ENCODE results near the gene ROS1.
"Not testable (repeated sequence)": the region's sequence is repeated elsewhere in the genome, so short reads cannot be mapped to it uniquely, and the experiment has no call there.

Gene ROS1

DNA sequence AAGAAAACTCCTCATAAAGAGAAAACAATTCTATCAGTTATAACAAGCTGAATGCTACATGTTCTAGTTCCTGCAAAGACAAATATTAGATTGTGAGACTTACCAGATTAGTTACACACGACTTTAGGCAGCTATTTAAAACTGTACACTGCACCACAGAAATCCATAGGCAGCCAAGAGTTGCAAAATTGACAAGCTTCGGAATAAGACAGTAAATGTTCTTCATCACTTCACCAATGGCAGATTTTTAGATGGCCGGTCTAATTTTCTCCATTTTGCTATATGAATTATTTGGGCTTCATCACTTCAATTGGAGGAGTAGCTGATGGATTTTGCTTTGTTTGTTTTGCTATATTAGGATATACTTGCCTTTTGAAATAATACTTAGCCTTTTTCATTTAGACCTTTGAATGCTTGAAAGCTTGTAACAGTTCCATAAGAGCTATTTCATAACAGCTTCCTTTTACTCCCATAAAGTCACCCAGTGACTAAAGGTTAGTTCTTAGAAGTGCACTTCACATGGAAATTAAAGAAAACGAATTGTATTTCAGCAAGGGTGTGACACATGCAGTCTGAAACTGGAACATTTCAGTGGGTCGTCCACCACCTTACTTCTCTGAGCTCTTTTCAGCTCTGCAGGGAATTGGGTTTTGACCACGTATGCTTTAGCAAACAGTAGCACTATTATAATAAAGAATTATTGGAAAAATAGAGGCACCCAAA is at the start of gene ROS1:
TSS of gene ROS1 (minus strand) at position 512 of the 723 bp plus-strand sequence. CDS start at position 226, 286 bp downstream.
- DNase-seq, result no peak

- no peak for DNase-seq
Observed at GRCh38 chr6:117473401-117473800, 47.7 kb upstream of the ROS1 start.

DNA sequence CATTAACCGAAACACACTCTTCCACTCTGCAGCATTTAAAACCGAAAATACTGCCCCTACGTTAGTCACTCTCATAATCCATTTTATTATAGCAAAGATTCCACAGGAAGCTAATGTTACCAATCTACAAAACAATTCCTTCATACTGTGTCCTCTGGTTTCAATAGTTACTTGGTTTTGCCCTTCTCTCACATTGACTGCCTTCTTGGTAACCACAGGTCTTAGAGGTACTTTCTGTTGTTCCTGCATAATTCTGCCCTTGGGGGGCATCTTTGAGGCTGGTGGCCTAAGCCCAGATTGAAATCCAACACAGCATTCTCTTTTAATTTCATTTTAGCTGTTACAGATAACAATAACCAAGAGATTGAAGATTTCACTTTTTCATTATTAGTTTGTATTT is 46.9 kb upstream of the ROS1 start:
- DNase-seq, result no peak

- DNase-seq, result no peak
Observed at GRCh38 chr6:117469791-117470190, 44.0 kb upstream of the ROS1 start.

DNA sequence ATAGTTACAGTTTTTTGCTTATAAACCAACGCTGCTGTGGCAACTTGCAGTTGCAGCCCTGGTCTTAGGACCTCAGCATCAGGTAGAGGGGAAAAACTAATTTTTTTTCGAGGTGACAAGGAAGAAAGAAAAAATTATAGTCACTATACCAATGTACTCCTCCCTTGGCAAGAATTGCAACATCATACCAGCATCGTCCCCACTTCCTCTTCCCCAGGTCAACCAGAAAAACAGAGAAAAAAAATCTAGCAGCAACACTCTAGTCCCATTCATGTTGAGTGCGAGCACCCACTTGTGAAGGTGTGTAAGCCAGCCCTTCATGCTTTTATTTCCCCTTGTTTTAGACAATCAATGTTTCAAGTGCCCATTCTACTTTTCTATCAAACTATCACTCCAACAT is 43.6 kb upstream of the ROS1 start:
- DNase-seq, result no peak

GRCh38 chr6:117468527-117468926 is 42.8 kb upstream of the ROS1 start:
- not testable (repeated sequence) for DNase-seq

DNA sequence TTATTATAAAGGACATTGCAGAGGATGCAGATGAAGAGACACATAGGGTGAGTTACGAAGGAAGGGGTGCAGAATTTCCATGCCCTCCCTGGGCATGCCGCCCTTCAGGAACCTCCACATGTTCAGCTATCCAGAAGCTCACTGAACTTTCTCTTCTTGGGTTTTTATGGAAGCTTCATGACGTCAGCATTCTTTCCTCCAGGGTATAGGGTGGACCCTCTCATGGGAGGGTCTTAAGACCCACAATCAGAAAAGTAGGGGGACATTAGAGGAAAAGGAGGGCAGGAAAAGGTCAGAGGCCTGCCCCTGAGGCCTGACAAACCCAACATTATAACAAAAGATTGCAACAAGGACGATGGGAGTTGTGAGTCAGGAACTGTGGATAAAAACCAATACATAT is 42.1 kb upstream of the ROS1 start:
- no peak for DNase-seq

- no peak for DNase-seq
Observed at GRCh38 chr6:117465691-117466090, 39.9 kb upstream of the ROS1 start.

DNA sequence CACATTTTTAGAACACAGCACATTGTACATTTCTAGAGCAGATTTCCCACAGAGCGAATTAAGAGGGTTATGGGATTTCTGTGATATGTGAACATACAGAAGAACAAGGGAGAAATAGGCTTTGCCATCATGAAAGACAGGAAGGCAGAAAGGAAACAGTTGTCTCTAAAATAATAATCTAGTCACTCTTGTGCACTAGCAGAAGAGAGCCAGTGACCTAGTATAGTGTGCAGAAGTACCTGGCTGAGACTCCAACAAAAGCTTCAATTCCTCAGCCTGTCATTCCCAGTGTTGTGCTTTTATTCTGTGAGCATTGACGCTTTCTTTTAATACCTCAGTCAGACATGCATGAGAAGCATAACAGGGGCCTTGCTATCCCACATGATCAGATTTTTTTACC is 39.0 kb upstream of the ROS1 start:
- DNase-seq, result no peak

DNA sequence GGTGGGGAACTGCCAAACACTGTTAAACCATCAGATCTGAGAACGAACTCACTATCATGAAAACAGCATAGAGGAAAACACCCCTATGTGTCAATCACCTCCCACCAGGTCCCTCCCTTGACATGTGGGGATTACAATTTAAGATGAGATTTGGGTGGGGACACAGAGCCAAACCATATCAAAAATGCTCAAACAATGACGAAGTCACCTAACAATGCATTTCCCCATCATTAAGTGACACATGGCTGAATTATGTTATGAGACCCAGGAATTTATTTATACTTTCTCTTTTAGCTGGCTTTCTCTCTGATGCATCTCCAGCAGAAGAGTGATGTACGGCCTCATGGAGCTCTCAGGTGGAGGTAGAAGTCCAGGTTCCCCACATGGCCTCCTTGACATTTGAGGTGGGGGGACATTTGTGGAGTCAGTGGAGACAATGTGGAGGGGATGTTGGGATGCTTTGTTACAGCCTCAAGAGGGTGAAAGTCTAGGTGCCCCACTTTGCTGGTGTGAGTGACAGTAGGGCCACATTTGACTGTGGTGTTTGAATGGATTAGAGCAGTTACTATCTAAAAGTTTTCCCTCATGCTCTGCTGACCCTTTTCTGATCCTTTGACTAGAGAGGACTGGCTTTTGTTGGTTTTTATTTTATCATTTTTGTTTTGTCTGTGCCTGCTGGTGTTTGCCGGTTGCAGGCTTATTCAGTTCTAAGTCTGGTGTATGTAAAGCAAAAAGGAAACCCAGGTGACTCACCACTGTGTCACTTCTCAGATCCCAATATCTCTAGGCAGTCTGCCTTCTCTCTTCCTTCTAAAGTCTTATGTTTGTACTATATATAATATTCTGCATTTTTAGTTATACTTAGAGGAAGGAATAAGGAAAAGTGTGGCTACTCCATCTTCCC is 38.3 kb upstream of the ROS1 start:
- no peak for DNase-seq

GRCh38 chr6:117459204-117459944 is 33.6 kb upstream of the ROS1 start:
- no peak for DNase-seq

DNA sequence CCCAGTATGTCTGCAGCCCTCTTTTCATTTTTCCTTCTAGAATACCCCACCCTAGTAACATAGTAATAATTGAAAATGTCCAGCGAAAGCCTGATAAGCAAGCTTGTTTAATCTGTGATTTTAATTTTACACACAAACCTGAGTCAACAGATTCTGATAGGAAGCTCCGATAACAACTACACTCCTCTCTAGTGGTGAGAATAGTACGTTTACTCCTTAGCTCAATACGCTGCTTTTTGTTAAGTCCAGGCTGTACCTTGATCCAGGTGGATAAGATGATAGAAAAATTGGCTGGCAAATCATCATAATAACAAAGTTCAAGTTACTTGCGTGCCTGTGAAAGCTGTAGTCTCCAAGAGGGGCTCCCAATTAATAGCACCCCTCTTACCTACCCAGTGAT is 31.3 kb upstream of the ROS1 start:
- no peak for DNase-seq

GRCh38 chr6:117456250-117456649 is 30.5 kb upstream of the ROS1 start:
- no peak for DNase-seq

GRCh38 chr6:117451671-117452070 is 25.9 kb upstream of the ROS1 start:
- DNase-seq, result no peak

DNA sequence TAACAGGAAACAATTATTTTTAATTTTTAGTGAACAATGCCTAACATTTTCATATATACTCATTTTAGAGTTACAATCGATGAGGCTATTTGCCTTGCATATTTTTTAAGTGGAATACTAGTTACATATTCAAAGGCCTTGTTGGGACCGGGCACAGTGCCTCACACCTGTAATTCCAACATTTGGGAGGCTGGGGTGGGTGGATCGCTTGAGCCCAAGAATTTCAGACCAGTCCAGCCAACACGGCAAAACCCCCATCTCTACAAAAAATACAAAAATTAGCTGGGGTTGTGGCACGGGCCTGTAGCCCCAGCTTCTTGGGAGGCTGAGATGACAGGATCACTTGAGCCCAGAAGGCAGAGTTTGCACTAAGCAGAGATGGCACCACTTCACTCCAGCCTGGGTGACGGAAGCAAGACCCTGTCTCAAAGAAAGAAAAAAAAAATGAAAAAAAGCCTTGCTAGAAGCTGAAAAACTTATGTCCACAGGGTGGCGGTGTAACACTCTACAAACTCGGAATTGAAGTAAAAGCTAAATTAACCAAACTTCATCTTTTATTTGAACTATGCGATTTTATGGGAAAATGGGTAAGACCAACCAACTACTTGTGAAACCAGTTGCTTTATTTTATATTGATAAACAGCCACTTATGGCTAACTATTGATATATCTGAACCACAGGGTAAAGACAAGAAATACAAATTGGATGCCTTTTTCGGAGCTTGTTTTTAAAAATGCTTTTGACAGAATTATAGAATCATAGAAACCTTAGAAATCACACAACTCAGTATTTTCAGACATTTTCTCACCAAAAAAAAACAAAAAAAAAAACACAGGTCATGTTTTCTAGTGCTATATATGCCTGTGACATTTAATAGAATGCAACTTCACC is 24.1 kb upstream of the ROS1 start:
- peak; percentile 20 for DNase-seq

DNA sequence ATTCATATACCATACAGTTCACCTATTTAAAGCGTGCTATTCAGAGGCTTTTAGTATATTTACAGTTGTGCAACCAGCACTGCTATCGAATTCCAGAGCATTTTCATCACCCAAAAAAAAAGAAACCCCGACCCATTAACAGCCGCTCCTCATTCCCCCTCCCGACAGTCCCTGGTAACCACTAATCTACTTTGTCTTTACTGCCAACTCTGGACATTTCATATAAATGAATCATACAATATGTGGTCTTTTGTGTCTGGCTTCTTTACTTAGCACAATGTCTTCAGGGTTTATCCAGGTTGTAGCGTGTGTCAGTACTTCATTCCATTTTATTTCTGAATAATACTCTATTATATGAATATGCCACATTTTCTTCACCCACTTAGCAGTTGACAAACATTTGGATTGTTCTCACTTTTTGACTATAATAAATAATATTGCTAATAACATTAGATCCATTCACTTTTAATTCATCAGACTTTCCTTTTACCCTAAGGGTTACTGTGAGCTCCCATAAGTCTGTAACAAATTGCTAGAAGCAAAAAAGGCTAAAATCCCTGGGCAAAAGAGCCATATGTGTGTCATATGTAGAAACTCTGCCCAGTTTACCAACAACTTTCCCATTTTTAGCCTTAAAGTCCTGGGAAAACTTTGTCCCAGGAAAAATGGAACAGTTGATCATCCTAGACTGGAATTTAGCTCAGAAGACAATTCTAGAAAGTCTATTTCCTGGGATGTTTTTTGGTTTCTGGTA is 23.2 kb upstream of the ROS1 start:
- DNase-seq, result no peak

- no peak for DNase-seq
Observed at GRCh38 chr6:117448011-117448410, 22.3 kb upstream of the ROS1 start.

DNA sequence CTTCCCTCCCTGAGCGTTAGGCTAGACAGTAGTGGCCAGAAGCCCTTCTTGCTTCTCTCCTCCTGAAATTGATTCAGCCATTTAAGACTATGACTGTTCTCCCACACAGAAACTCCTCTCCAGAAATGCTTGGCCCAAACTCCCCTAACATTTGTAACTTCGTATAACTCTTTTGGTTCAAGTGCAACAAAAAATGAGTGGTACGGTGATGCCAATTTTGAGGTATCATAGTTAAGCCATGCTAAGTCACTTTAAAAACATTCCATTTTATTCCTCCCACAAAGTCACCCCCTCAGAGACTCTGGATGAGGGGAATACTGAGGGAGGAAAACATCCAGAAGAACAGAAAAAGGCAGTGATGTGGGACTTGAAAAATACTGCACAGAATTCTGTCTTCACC is 21.1 kb upstream of the ROS1 start:
- DNase-seq, result no peak

DNA sequence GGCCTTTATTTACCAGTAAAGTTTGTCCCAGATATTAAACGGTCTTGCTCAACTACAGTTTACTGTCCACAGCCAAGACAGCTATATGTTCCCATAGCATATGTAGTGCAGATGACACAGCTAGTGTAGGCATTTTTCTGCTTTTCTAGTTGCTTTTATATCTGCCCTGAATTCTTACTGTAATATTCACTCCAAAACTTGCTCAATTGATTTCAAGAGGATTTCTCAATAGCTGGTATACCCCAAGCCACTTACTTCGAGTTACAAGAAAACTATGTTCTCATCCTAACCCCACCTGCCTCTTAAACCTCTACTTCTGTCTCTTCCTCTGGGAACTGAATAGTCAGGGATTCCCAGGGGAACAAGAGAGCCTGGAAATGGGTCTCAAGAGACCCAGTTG is 18.9 kb upstream of the ROS1 start:
- DNase-seq, result no peak

GRCh38 chr6:117442313-117442712 is 16.6 kb upstream of the ROS1 start:
- not testable (repeated sequence) for DNase-seq

GRCh38 chr6:117441824-117442264 is 16.1 kb upstream of the ROS1 start:
- no peak for DNase-seq
